Uterus (tissue), 4 donors: ENCODE data around the gene HDGFL2. TPM values are rescaled to one million over a fixed set of nuclear protein-coding genes. Genes with fewer than 3 reads are reported as not detected.

Experiments
- DNase-seq, 2 donors: peaks; one replicate each; pipeline ENCODE4 v3.0.0-alpha.2; 2019 to 2020
- H3K27ac ChIP-seq, 2 donors: fragments of 200-600 bp; sonication (generic); 1 replicate in 1 of 2; 2 replicates in 1 of 2; pipeline ENCODE4 v1.5.1; 2016 to 2018
- H3K27me3 ChIP-seq, 2 donors: fragments of 200-600 bp; sonication (generic); one replicate each; pipeline ENCODE4 v1.5.1; 2018 to 2019; ENCODE audit warnings: control low read depth in 1 of 2
- H3K36me3 ChIP-seq, 2 donors: fragments of 200-600 bp; sonication (generic); one replicate each; pipeline ENCODE4 v1.5.1; 2019; ENCODE audit warnings: control low read depth in 1 of 2
- H3K4me1 ChIP-seq, 2 donors: fragments of 200-600 bp; sonication (generic); one replicate each; pipeline ENCODE4 v1.5.1; 2018 to 2019; ENCODE audit warnings: control low read depth in 1 of 2
- H3K4me3 ChIP-seq, 2 donors: fragments of 200-600 bp; sonication (generic); 1 replicate in 1 of 2; 2 replicates in 1 of 2; pipeline ENCODE4 v1.5.1; 2018 to 2019; ENCODE audit warnings: mild to moderate bottlenecking in 1 of 2
- H3K9me3 ChIP-seq, 2 donors: fragments of 200-600 bp; sonication (generic); one replicate each; pipeline ENCODE4 v1.5.1; 2019; ENCODE audit warnings: control low read depth in 1 of 2
- POLR2A ChIP-seq, 2 donors: fragments of 450-650 bp; IDR thresholded peaks; one replicate each; pipeline ENCODE4 v1.6.1; 2016; ENCODE audit warnings: antibody characterized with exemption in 2 of 2, mild to moderate bottlenecking in 1 of 2, moderate library complexity in 1 of 2
- intact Hi-C: fragments of 100-400 bp; cut with DNase I; formaldehyde crosslinking; loops from one replicate; pipeline ENCODE4 v1.15.1; 2023; ENCODE audit warnings: low total_unique reads
- microRNA-seq: library from miRNA; unstranded; fragments of <30 nt; microRNA quantifications from one replicate; pipeline ENCODE4, GENCODE V29; 2016; ENCODE audit warnings: borderline microRNAs expressed, borderline replicate concordance
- small RNA-seq: library from RNA; depleted of rRNA; stranded (forward); fragments of <200 nt; gene quantifications from one replicate; pipeline ENCODE3, GENCODE V24; 2016
- total RNA-seq, 4 donors: library from RNA; depleted of rRNA in 3 of 4; stranded (reverse); fragments of >200 nt in 3 of 4; gene quantifications; one replicate each; pipeline versions ENCODE4 v1.1.0 to v1.2.4, GENCODE V29; 2014 to 2023
- TF ChIP-seq, protein P1 (sequence below), 4 experiments: fragments of 200-600 bp in 2 of 4; fragments of 450-650 bp in 2 of 4; sonication (generic) in 2 of 4; IDR thresholded peaks; one replicate each; pipeline ENCODE4 v1.5.1; 2016 to 2019; ENCODE audit warnings: antibody characterized with exemption in 4 of 4, mild to moderate bottlenecking in 2 of 4, moderate library complexity in 1 of 4
- donor health status: DM: yes; HTN: yes; CAD: no.

Gene HDGFL2
- total RNA-seq, 4 donors from 2014 or later: 8.5 to 65.8 (median 34.8) TPM

GRCh38 chr19:4547303-4548237 lies 75.5 kb downstream of the HDGFL2 start:
- intact Hi-C loops: no loop called here
- no peaks in the 10 kb centered on the region for H3K36me3 ChIP-seq
- no peak for DNase-seq
- TF ChIP-seq POLR2A (IDR thresholded peaks at IDR 0.05): no peak
- TF ChIP-seq, protein P1, sequence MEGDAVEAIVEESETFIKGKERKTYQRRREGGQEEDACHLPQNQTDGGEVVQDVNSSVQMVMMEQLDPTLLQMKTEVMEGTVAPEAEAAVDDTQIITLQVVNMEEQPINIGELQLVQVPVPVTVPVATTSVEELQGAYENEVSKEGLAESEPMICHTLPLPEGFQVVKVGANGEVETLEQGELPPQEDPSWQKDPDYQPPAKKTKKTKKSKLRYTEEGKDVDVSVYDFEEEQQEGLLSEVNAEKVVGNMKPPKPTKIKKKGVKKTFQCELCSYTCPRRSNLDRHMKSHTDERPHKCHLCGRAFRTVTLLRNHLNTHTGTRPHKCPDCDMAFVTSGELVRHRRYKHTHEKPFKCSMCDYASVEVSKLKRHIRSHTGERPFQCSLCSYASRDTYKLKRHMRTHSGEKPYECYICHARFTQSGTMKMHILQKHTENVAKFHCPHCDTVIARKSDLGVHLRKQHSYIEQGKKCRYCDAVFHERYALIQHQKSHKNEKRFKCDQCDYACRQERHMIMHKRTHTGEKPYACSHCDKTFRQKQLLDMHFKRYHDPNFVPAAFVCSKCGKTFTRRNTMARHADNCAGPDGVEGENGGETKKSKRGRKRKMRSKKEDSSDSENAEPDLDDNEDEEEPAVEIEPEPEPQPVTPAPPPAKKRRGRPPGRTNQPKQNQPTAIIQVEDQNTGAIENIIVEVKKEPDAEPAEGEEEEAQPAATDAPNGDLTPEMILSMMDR (IDR thresholded peaks at IDR 0.05): no peak
- H3K27me3 ChIP-seq: no peaks in the 10 kb centered on the region
- H3K27ac ChIP-seq: no peak overlapping the region
- no peaks in the 10 kb centered on the region for H3K9me3 ChIP-seq
- no peaks in the 10 kb centered on the region for H3K4me1 ChIP-seq
- no peak overlapping the region for H3K4me3 ChIP-seq

GRCh38 chr19:4548238-4548584 lies 76.1 kb downstream of the HDGFL2 start:
- intact Hi-C loops: no loop called here
- no peak overlapping the region for H3K27ac ChIP-seq
- TF ChIP-seq, protein P1 (IDR thresholded peaks at IDR 0.05): no peak
- H3K4me1 ChIP-seq: no peaks in the 10 kb centered on the region
- no peaks in the 10 kb centered on the region for H3K9me3 ChIP-seq
- no peak for DNase-seq
- no peak overlapping the region for H3K4me3 ChIP-seq
- no peaks in the 10 kb centered on the region for H3K27me3 ChIP-seq
- H3K36me3 ChIP-seq: no peaks in the 10 kb centered on the region

GRCh38 chr19:4550018-4550417 lies 77.9 kb downstream of the HDGFL2 start:
- intact Hi-C loops: no loop called here
- Histone ChIP-seq H3K27me3 (no peaks in the 10 kb centered on the region), H3K36me3 (no peaks in the 10 kb centered on the region), H3K4me1 (no peaks in the 10 kb centered on the region), H3K27ac (no peak overlapping the region), H3K9me3 (no peaks in the 10 kb centered on the region), H3K4me3 (no peak overlapping the region)
- no peak for DNase-seq
- no peak for TF ChIP-seq POLR2A (IDR thresholded peaks at IDR 0.05)
- TF ChIP-seq, protein P1 (IDR thresholded peaks at IDR 0.05): no peak

DNA sequence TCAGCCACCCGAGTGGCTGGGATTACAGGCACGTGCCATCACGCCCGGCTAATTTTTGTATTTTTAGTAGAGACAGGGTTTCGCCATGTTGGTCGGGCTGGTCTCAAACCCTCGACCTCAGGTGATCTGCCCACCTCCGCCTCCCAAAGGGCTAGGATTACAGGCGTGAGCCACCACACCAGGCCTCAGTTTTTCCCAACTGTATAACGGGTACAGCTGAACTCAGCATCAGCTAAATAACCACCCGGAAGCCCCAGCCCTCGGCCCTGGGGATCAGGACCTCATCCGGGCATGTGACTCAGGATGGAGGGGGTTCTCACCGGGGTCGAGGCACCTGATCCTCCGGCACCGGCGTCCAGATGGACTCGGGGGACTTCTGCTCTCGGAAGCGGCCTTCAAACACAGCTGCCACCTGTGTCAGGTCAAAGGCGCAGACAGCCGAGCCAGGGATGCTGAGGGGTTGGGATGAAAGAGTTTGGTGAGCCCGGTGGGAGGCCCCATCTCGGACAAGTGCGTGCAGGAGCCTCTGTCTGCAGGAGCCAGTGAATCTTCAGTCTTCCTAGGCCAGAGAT lies 78.5 kb downstream of the HDGFL2 start:
- Histone ChIP-seq H3K27me3 (no peaks in the 10 kb centered on the region), H3K4me1 (no peaks in the 10 kb centered on the region), H3K4me3 (no peak overlapping the region), H3K27ac (no peak overlapping the region), H3K36me3 (no peaks in the 10 kb centered on the region), H3K9me3 (no peaks in the 10 kb centered on the region)
- TF ChIP-seq, protein P1 (IDR thresholded peaks at IDR 0.05): no peak
- TF ChIP-seq POLR2A (IDR thresholded peaks at IDR 0.05): no peak
- DNase-seq: no peak
- intact Hi-C loops: no loop called here

Small RNAs within 50 kb of the gene (microRNA-seq; reads per million reads assigned to microRNA genes)
- not detected for gene MIR4746

Small RNAs within 50 kb of the gene (small RNA-seq; reads per million reads assigned to genes)
- gene MIR4746: not detected

Other genes with a start within 250 kb of the HDGFL2 start
- 1 to 10 TPM in 3 of 4 donors, not detected in 1; 1.2 to 1.8 (median 1.5) TPM for gene EBI3, start 242.8 kb upstream of the HDGFL2 start, total RNA-seq
- 10 to 100 TPM; 13.3 to 29.1 (median 21.5) TPM for gene YJU2, start 225.2 kb upstream of the HDGFL2 start, total RNA-seq
- gene SHD, start 193.0 kb upstream of the HDGFL2 start, total RNA-seq: under 1 TPM in 1 of 4 donors, not detected in 3; 0.41 TPM
- gene TMIGD2, start 169.9 kb upstream of the HDGFL2 start, total RNA-seq: under 1 TPM in 1 of 4 donors, not detected in 3; 0.97 TPM
- 1 to 10 TPM in 1 of 4 donors, not detected in 3; 3.1 TPM for gene FSD1, start 167.7 kb upstream of the HDGFL2 start, total RNA-seq
- 1 to 10 TPM in 3 of 4 donors, under 1 TPM in 1; 0.29 to 9.4 (median 6.2) TPM for gene STAP2, start 133.5 kb upstream of the HDGFL2 start, total RNA-seq
- 10 to 100 TPM in 1 of 4 donors, 1 to 10 TPM in 1, under 1 TPM in 1, not detected in 1; 0.51 to 13.8 (median 5.8) TPM for gene MPND, start 128.7 kb upstream of the HDGFL2 start, total RNA-seq
- 10 to 100 TPM; 11.8 to 69.3 (median 29.5) TPM for gene SH3GL1, start 71.8 kb upstream of the HDGFL2 start, total RNA-seq
- gene CHAF1A, start 69.7 kb upstream of the HDGFL2 start, total RNA-seq: 10 to 100 TPM in 1 of 4 donors, 1 to 10 TPM in 2, under 1 TPM in 1; 0.59 to 12.9 (median 8.0) TPM
- 100 to 1,000 TPM in 2 of 4 donors, 10 to 100 TPM in 2; 61.5 to 266 (median 90.0) TPM for gene UBXN6, start 14.5 kb upstream of the HDGFL2 start, total RNA-seq
- 10 to 100 TPM in 3 of 4 donors, 1 to 10 TPM in 1; 7.9 to 78.3 (median 16.2) TPM for gene PLIN4, start 46.2 kb downstream of the HDGFL2 start, total RNA-seq
- gene PLIN5, start 62.9 kb downstream of the HDGFL2 start, total RNA-seq: 10 to 100 TPM in 1 of 4 donors, 1 to 10 TPM in 3; 1.5 to 11.1 (median 3.0) TPM
- gene LRG1, start 67.7 kb downstream of the HDGFL2 start, total RNA-seq: 1 to 10 TPM in 2 of 4 donors, under 1 TPM in 1, not detected in 1; 0.59 to 1.1 (median 1.1) TPM
- 10 to 100 TPM in 1 of 4 donors, 1 to 10 TPM in 3; 1.8 to 48.1 (median 5.5) TPM for gene SEMA6B, start 87.4 kb downstream of the HDGFL2 start, total RNA-seq
- 10 to 100 TPM in 1 of 4 donors, 1 to 10 TPM in 2, under 1 TPM in 1; 0.77 to 20.6 (median 9.1) TPM for gene TNFAIP8L1, start 167.2 kb downstream of the HDGFL2 start, total RNA-seq
- 10 to 100 TPM; 21.8 to 63.5 (median 44.4) TPM for gene MYDGF, start 198.0 kb downstream of the HDGFL2 start, total RNA-seq